Neural cell (in vitro differentiated cells): ENCODE data around the gene EMC7.

Experiments
- CTCF ChIP-seq: fragments of 450-650 bp; IDR thresholded peaks from 2 replicates; pipeline ENCODE4 v1.5.1; 2014; ENCODE audit warnings: antibody characterized with exemption, mild to moderate bottlenecking, moderate library complexity; ENCODE audit not compliant: poor library complexity, severe bottlenecking
- EP300 ChIP-seq: fragments of 450-650 bp; conservative IDR thresholded peaks from 2 replicates; pipeline ENCODE4 v1.6.1; 2014; ENCODE audit warnings: antibody characterized with exemption, mild to moderate bottlenecking, moderate library complexity; ENCODE audit not compliant: poor library complexity, severe bottlenecking

- no peak for TF ChIP-seq EP300
- no peak for TF ChIP-seq CTCF
Observed at GRCh38 chr15:34065941-34066340, 35.7 kb downstream of the EMC7 start.
